GM18867 (cell line): ENCODE measurements around the gene NR6A1.

Experiments used
- ATAC-seq: cut with Tn5 transposase; IDR thresholded peaks from one replicate; pipeline ENCODE4 v1.9.1; 2021; ENCODE audit warnings: mild to moderate bottlenecking, moderate library complexity; ENCODE audit not compliant: unreplicated experiment

The NR6A1 gene

DNA sequence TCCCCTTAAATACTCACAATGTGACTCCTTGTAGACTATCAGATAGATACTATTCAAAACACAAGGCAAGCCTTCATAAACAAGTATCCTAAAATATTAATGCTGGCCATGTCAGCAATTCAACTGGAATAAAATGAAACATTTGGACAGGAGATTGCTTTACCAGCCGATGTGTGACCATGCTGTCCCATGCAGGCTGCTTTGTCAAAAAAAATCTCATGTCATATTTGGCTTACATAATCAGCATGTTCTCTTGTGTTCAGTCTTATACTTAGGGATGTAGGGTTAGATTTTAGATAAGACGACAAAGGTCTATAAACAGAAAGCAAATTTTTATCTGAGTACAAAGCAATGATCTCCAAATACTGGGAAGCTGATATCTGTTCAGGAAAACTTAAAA lies 108.5 kb downstream of the NR6A1 start:
- no peak for ATAC-seq

DNA sequence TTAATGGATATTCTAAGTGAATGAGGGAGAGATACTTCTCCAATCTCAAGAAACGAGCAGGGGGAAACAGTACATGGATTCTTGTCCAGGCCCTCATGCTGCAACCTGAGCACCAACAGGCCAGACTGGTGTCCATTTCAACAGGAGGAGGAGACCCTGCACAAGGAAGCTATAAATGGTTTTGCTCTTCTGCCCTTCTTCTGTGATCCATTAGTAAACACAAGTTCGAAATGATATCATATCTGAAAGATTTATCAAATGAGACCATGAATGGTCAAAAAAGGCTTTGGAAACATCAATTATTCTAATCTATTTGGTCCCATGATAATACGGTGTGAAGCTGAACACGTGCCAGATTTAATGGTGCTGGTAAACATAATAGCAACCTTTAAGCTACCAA lies 109.8 kb downstream of the NR6A1 start:
- ATAC-seq, result no peak

DNA sequence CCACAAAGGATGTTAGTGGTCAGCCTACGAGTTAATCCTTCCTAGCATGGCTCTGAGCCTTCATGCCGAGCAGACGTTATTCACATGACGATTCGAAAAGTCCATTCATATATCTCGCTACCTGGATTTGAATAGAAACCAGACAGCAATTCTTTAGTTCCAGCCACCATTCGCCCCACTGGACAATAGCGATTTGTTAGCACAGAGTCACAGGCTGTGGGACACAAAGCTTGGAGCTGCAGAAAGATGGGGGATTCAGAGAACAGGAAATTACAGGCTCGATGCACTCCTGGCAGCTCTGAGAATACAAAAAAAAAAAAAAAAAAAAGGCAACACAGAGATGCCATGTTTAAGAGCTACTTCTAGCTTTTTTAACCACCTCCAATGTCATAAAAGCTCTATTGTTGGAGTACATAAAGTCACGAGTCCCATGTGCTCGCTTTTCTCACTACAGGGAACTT lies 110.7 kb downstream of the NR6A1 start:
- no peak for ATAC-seq

DNA sequence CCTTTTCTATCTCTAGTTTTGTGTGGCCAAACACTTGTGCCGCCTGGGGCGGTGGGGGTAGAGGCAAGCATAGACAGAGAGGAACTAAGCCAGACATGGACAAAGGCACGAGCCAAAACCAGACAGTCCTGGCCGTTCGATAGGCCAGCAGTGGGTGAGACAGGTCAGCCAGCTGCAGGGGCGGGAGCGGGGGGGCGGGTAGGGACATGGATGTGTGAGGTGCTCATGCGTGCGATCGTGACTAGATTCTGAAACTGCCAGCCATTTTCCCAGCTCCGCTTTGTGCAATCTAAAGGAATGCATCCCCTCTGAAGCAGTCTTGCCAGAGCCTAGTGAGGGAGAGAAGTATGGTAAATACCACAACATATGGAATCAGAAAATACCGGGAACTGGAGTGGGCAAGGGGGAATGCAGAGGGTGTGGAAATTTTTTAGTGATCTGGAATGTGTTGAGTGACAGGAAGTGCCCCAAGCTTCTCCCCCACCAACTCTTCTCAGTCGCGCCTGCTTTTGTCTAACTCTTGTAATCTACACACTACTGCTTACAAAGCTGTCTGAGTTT lies 111.9 kb downstream of the NR6A1 start:
- no peak for ATAC-seq

DNA sequence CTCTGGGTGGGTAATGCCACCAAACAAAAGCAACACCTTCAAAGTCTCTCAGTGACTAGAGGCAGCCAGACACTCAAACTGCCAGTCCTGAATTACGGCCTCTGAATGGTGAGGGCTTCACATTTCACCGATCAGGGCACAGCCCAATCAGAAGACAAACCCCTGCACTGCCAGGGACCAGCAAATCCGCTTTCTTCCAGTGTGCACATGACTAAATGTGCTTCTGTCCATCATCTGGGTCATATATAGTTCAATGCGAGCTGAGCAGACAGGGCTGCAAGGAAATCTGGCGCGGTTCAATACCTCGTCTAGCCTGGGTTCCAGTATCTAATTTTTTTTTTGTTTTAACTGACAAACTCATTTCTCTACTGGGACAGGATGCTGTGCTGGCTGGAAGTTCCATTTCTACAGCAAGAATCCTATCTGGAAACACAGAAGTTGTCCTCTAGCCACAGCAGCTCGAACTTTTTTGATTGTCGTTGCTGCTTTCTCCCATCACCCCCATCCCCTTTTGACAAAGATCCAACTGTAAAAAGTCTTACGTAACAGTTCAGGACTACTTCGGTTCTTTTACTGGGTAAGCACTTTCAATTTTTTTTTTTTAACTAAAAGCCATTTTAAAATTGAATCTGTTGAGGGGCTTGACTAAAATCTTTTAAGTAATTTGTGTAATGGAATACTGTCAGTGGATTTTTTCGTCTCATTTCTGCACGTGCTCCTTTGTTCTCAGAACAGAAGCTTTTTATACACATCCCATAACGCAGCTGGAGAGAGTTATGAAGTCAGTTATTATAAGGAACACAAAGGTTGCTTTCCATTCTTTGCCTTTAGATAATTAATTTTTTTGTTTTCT lies 112.7 kb downstream of the NR6A1 start:
- ATAC-seq, result no peak

DNA sequence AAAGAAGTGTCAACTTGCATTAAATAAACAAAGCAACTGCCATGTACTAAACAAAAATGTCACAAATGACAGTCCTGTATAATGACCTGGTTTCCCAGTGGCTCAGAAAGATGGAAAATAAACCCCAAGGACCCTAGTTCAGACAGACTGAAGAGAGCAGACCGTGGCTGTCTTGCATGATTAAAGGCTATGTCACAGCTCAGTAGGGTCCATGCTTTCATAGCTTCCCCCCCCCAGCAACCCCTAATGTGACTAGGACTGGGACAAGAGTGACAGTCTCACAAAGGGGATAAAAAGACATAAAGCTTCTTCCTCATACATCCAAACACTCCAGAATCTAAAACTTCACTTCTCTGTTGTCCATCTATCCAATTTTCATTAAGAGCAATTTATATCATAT lies 113.6 kb downstream of the NR6A1 start:
- no peak for ATAC-seq

- no peak for ATAC-seq
Observed at GRCh38 chr9:124654431-124654830, 116.7 kb downstream of the NR6A1 start.

GRCh38 chr9:124652615-124653393 lies 118.3 kb downstream of the NR6A1 start:
- ATAC-seq, result no peak

DNA sequence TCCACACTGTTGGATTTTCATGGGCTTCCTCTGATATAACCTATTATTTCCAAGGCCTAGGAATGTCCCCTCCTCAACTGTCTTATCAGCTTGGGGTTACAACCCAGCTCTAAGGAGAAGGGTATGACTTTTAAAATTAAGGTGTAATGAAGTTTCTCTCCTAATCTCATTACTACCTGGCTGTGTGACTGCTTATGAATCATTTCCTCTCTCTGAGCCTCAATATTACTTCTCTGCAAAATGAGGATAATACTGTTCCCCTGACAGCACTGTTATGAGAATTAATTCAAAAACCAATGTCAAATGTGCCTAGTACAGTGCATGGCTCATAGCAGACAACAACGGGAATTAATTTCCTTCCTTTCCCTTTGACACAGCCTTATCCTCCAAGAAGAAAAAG lies 118.9 kb downstream of the NR6A1 start:
- no peak for ATAC-seq

GRCh38 chr9:124645274-124645673 lies 125.8 kb downstream of the NR6A1 start:
- ATAC-seq, result no peak

DNA sequence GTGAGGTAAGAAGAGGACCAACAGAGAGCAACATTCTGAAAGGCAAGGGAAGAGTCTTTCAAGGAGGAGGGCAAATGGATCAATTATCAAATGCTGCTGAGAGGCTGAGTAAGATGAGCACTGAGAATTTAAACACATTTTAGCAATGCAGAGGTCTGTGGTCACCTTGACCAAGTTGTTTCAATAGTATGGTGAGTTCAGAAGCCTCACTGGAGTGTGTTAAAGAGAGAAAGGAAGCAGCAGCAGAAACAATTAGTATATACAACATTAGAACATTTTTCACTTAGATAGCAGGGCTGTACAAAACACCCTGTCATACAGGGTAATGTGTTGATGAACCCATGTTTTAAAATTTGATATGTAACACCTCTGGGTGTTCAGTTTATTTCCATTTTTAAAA lies 131.5 kb downstream of the NR6A1 start:
- no peak for ATAC-seq

GRCh38 chr9:124635285-124635684 lies 135.8 kb downstream of the NR6A1 start:
- no peak for ATAC-seq

DNA sequence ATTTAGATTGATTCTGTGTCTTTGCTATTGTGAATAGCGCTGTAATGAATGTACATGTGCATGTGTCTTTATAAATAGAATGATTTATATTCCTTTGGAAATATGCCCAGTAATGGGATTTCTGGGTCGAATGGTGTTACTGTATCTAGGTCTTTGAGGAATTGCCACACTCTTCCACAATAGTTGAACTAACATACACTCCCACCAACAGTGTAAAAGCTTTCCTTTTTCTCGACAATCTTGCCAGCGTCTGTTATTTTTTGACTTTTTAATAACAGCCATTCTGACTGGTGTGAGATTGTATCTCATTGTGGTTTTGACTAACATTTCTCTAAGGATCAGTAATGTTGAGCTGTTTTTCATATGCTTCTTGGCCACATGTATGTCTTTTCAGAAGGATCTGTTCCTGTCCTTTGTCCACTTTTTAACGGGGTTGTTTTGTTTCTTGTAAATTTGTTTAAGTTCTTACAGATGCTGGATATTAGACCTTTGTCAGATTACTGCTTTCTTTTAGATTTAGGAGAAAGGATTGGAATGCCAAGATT lies 139.0 kb downstream of the NR6A1 start:
- ATAC-seq, result no peak

DNA sequence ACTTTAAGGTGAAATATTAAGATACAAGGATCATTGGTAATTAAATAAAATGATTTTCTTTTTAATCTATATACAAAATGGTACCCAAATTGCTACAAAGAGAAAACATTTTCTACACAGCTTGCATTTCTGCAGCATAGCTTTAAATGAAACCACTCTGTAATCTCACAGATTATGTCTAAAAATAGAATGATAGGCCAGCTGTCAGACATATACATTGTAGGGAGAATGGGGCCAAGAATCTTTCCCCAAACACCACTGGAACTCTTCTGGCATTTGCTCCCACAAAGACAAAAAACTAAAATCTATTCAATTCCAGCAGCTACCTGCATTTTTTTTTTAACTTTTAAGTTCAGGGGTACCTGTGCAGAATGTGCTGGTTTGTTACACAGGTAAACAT lies 139.8 kb downstream of the NR6A1 start:
- ATAC-seq, result no peak

- ATAC-seq, result no peak
Observed at GRCh38 chr9:124629600-124629999, 141.5 kb downstream of the NR6A1 start.

DNA sequence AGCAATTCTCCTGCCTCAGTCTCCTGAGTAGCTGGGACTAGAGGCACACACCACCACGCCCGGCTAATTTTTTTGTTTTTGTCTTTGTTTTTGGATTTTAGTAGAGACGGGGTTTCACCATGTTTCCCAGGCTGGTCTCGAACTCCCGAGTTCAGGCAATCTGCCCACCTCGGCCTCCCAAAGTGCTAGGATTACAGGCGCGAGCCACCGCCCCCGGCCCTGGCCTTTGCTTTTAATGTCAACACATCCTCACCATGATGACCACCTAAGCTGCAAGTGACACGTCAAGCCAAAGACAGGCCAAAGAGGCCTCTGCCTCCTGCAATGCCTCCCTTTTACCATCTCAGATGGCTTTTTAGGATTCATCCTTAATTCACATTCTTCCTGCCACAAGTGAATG lies 142.4 kb downstream of the NR6A1 start:
- no peak for ATAC-seq

DNA sequence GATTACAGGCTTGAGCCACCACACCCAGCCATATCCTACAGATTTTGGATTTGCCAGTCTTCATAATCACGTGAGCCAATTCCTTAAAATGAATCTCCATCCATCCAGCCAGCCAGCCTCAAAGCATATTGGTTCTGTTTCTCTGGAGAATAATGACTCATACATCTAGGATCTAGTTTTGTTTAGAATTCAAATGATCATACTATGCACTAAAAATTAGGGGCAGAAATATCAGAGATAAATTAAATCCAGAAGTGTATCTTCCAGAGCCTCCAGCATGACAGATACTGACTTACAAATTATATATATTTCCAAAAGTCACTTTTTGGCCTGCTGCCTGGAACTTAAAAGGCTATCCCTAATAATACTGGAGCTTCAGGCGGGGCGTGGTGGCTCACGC lies 144.8 kb downstream of the NR6A1 start:
- no peak for ATAC-seq

- no peak for ATAC-seq
Observed at GRCh38 chr9:124625087-124625486, 146.0 kb downstream of the NR6A1 start.

DNA sequence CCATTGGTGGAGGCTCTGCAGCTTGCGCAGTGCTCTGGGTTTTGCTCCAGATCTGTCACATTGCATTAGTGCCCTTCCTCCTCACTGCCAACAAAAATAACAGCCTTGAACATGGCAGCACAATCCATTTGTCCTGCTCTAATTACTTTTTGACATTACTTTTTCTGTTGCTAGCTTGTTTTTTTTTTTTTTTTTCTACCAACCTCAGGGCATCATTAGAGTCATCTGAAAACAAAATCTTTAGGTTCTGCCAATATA lies 146.4 kb downstream of the NR6A1 start:
- ATAC-seq, result no peak

DNA sequence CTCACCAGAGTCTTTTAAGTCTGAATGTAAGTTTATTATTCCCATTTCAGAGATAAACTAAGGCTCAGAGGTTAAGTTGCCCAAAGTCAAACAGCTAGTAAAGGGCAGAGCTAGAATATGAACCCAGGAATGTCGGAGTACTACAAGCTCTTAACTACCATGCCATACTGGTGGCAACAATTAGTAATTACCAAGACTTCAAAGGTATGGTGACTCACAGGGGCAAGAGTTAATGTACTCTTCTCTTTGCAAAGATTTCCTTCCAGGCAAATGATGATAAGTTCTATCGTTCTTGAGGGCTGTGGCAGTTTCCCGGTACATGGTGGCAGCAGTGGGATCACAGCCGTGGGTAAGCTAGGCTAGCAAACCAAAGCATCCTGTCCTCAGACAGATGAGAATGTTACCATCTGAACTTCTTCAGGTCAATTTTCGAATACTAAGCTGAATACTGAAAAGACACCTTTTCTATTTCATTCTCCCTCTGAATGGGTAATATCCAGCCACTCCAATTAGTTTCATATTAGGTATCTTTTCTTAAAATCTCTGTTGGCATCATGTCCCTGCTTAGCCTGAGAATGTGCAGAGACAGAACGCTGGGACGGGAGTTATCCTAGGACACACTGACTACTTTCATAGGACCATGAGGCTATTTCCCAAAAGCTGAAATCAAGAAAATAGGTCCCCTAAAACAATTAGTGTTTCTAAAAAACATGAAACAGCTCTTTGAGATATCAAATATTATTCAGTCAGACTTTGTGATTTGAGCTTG lies 147.0 kb downstream of the NR6A1 start:
- no peak for ATAC-seq

DNA sequence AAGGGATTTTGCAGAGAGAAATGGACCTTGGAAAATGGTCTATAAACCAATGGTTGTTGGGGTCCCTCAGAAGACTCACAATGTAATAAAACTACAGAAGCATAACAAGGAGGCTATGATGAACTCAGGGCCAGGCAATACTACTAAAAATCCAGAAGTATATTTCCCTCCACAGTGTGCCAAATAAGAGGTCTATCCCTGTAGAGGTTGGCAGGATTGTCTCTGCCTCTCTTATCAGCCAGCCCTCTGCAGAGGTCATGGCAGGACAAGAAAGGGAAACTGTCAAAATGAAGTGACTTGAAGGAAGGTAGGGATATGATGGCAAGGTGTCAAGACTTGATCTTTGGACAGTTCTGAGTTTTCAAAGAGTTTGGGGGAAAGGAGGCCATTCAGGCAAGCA lies 148.2 kb downstream of the NR6A1 start:
- ATAC-seq, result no peak
